K562 (cell line): ENCODE results near the gene LEMD1. TPM values are rescaled to one million over a fixed set of nuclear protein-coding genes. Genes with fewer than 3 reads are reported as not detected.

Source experiments
- CBX3 ChIP-seq, 2 experiments: IDR thresholded peaks; 1 replicate in 1 of 2; 2 replicates in 1 of 2; pipeline ENCODE4 v1.6.1; 2012; ENCODE audit warnings: inconsistent platforms in 2 of 2, low read length in 2 of 2, borderline replicate concordance in 1 of 2, control low read depth in 1 of 2
- EZH2 ChIP-seq: IDR thresholded peaks from 2 replicates; pipeline ENCODE4 v1.6.1; 2012; ENCODE audit warnings: low read depth, mild to moderate bottlenecking, inconsistent platforms, low read length, borderline replicate concordance
- FOXK1 ChIP-seq: sonication (generic); formaldehyde crosslinking; IDR thresholded peaks from 2 replicates; pipeline ENCODE4 v1.8.0; 2022; ENCODE audit warnings: missing genetic modification reagents, mild to moderate bottlenecking, borderline replicate concordance
- GATA2 ChIP-seq: sonication (generic); formaldehyde crosslinking; IDR thresholded peaks from 2 replicates; pipeline ENCODE4 v1.4.0; 2020; ENCODE audit warnings: mild to moderate bottlenecking, missing genetic modification reagents
- GATAD2A ChIP-seq: fragments of 450-650 bp; IDR thresholded peaks from 2 replicates; pipeline ENCODE4 v1.6.1; 2017
- HDAC8 ChIP-seq: fragments of 450-650 bp; IDR thresholded peaks from 2 replicates; pipeline ENCODE4 v1.6.1; 2016; ENCODE audit warnings: mild to moderate bottlenecking, missing genetic modification characterization, moderate library complexity, missing compliant biosample characterization
- KDM4B ChIP-seq, 2 experiments: fragments of 450-650 bp in 1 of 2; sonication (generic) in 1 of 2; IDR thresholded peaks; 2 replicates each; pipeline ENCODE4 v1.6.1; 2016 to 2017; ENCODE audit warnings: borderline replicate concordance in 2 of 2, antibody characterized with exemption in 1 of 2, low read depth in 1 of 2, mild to moderate bottlenecking in 1 of 2
- KLF1 ChIP-seq: fragments of 450-650 bp; IDR thresholded peaks from 2 replicates; pipeline ENCODE4 v1.6.1; 2016; ENCODE audit warnings: missing genetic modification characterization, missing compliant biosample characterization
- LARP7 ChIP-seq: fragments of 450-650 bp; IDR thresholded peaks from 2 replicates; pipeline ENCODE4 v1.6.1; 2016
- LCOR ChIP-seq: sonication (generic); formaldehyde crosslinking; IDR thresholded peaks from 2 replicates; pipeline ENCODE4 v1.8.0; 2022; ENCODE audit warnings: mild to moderate bottlenecking, missing genetic modification reagents
- MAFK ChIP-seq: IDR thresholded peaks from 2 replicates; pipeline ENCODE4 v1.6.1; 2011; ENCODE audit warnings: low read length, improper control_type of control experiment
- NFIX ChIP-seq: fragments of 250-450 bp; sonication (Bioruptor Pico); IDR thresholded peaks from 2 replicates; pipeline ENCODE4 v1.4.0; 2020; ENCODE audit warnings: low read depth, mild to moderate bottlenecking, moderate library complexity
- PTTG1 ChIP-seq: fragments of 450-650 bp; IDR thresholded peaks from 2 replicates; pipeline ENCODE4 v1.6.1; 2016; ENCODE audit warnings: low read depth, mild to moderate bottlenecking, missing genetic modification characterization, missing compliant biosample characterization
- RBBP5 ChIP-seq: fragments of 200-600 bp; sonication (generic); IDR thresholded peaks from 2 replicates; pipeline ENCODE4 v1.6.1; 2012; ENCODE audit warnings: borderline replicate concordance, mild to moderate bottlenecking, low read length, control low read depth, inconsistent platforms; ENCODE audit not compliant: insufficient read depth, poor library complexity, severe bottlenecking
- RBM17 ChIP-seq: fragments of 200-400 bp; formaldehyde crosslinking; IDR thresholded peaks from 2 replicates; pipeline ENCODE4 v1.6.1; 2017; ENCODE audit warnings: low read depth, mild to moderate bottlenecking, low read length, borderline replicate concordance
- RBM25 ChIP-seq: fragments of 200-400 bp; formaldehyde crosslinking; IDR thresholded peaks from 2 replicates; pipeline ENCODE4 v1.6.1; 2018; ENCODE audit warnings: low read length, low read depth, moderate library complexity; ENCODE audit not compliant: severe bottlenecking
- RFX7 ChIP-seq: fragments of 250-450 bp; sonication (Bioruptor Pico); IDR thresholded peaks from 2 replicates; pipeline ENCODE4 v1.5.1; 2021; ENCODE audit warnings: mild to moderate bottlenecking
- SMAD1 ChIP-seq: fragments of 150-350 bp; IDR thresholded peaks from 2 replicates; pipeline ENCODE4 v1.6.1; 2014; ENCODE audit warnings: low read length, low read depth; ENCODE audit not compliant: partially characterized antibody
- SUPT5H ChIP-seq: fragments of 450-650 bp; IDR thresholded peaks from 2 replicates; pipeline ENCODE4 v1.6.1; 2016
- TAF9B ChIP-seq: fragments of 450-650 bp; IDR thresholded peaks from 2 replicates; pipeline ENCODE4 v1.6.1; 2018; ENCODE audit warnings: mild to moderate bottlenecking; ENCODE audit not compliant: partially characterized antibody
- TARDBP ChIP-seq: fragments of 450-650 bp; IDR thresholded peaks from 2 replicates; pipeline ENCODE4 v1.6.1; 2016
- ZNF165 ChIP-seq: fragments of 250-450 bp; sonication (Bioruptor Pico); IDR thresholded peaks from 2 replicates; pipeline ENCODE4 v1.4.0; 2020; ENCODE audit warnings: borderline replicate concordance
- ZNF224 ChIP-seq: sonication (generic); formaldehyde crosslinking; IDR thresholded peaks from 2 replicates; pipeline ENCODE4 v1.8.0; 2022; ENCODE audit warnings: mild to moderate bottlenecking, missing genetic modification reagents
- ZNF41 ChIP-seq: fragments of 250-450 bp; sonication (Bioruptor Pico); conservative IDR thresholded peaks from 2 replicates; pipeline ENCODE4 v1.4.0; 2020; ENCODE audit warnings: mild to moderate bottlenecking
- ZNF561 ChIP-seq: fragments of 450-650 bp; formaldehyde crosslinking; conservative IDR thresholded peaks from 2 replicates; pipeline ENCODE4 v1.4.0; 2020; ENCODE audit warnings: mild to moderate bottlenecking, moderate library complexity
- ZNF778 ChIP-seq: fragments of 450-650 bp; formaldehyde crosslinking; IDR thresholded peaks from 2 replicates; pipeline ENCODE4 v1.4.0; 2020; ENCODE audit warnings: mild to moderate bottlenecking, moderate library complexity
- polyA plus RNA-seq, 8 experiments: library from polyadenylated mRNA; depleted of rRNA in 4 of 8; stranded (reverse) in 5 of 8; unstranded in 3 of 8; fragments of >200 nt; fragmentation: Nextera tagmentation in 2 of 8; fragmentation: Illumina TruSeq in 1 of 8; extraction: Ambion mirVana in 2 of 8; extraction: Trizol in 1 of 8; gene quantifications; 2 replicates each; pipeline versions ENCODE4 v1.2.1 to v1.2.3, GENCODE V29; 2011 to 2014; ENCODE audit warnings: inconsistent platforms in 1 of 8, missing spikeins in 1 of 8
- total RNA-seq, 7 experiments: library from RNA; depleted of rRNA in 6 of 7; stranded (reverse); fragments of >200 nt in 6 of 7; fragmentation: Illumina TruSeq in 2 of 7; extraction: Trizol in 2 of 7; gene quantifications; 2 replicates each; pipeline versions ENCODE4 v1.2.1 to v1.2.3, GENCODE V29; 2011 to 2021; ENCODE audit warnings: low replicate concordance in 1 of 7
- TF ChIP-seq, protein P1 (sequence below): fragments of 250-450 bp; sonication (Bioruptor Pico); IDR thresholded peaks from 2 replicates; pipeline ENCODE4 v1.8.0; 2021; ENCODE audit warnings: borderline replicate concordance, mild to moderate bottlenecking, moderate library complexity; ENCODE audit not compliant: poor library complexity, severe bottlenecking
- TF ChIP-seq, protein P2 (sequence below): fragments of 250-450 bp; sonication (Bioruptor Pico); IDR thresholded peaks from 2 replicates; pipeline ENCODE4 v1.5.0; 2021
- TF ChIP-seq, protein P3 (sequence below): fragments of 450-650 bp; IDR thresholded peaks from 2 replicates; pipeline ENCODE4 v1.6.1; 2016; ENCODE audit warnings: missing biosample characterization, missing genetic modification characterization

The LEMD1 gene
- total and polyA plus RNA-seq, 9 of the 15 experiments (the other 6 are each of a cell fraction or from before 2014, with no cell fraction given) = 0.11 to 2.4 (median 0.57) TPM; not detected in 1

DNA sequence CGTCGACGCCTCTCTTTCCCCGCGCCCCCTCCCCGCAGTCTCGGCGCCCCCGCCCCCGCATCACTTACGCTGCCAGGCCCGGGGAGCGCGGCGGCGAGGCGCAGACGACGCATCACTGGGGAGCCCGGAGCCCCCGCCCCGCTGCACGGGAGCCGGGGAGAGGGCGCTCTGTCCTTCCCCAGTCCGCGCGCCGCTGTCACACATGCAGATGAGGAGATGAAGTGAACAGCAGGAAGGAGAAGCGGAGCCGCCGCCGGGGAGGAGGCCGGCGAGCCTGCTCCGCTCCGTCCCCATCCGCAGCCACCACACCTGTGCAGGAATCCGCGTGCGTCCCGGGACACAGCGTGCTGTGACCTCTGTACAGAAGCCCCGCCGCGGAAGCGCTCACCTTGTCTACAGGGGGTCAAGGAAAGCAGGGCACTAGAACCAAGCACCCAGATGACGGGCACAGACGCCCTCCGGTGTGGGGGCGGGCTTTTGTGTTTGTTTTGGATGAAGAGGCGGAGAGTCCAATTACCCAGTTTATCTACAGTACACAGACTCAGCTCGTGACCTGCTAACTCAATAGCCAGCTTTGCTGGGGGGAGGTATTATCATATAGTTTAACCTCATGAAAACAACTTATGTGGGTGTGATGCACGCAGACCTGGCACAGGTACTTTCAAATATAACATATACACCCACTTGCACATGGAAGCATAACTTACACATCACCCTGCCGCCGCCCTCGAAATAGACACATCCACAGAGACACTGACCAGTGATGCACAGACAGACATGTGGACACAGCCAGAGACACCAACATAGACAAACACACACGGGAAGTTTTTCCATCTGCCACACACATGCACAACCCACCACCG, 77.6 kb downstream of the LEMD1 start (continued):
- TF ChIP-seq RBM17 (no peak), RBM25 (no peak), ZNF561 (no peak), EZH2 (no peak), SUPT5H (no peak), LCOR (CRISPR knock-in tag) (0 out of 2 replicates have a peak, but pooled peaks have one; percentile 39), PTTG1 (tag) (no peak), CBX3 (IDR thresholded peaks at IDR 0.05; ENCODE audit: borderline replicate concordance in 1 of 2, low read length in 2 of 2) (no peak), GATAD2A (no peak), SMAD1 (no peak), ZNF41 (no peak), RFX7 (no peak), LARP7 (no peak), NFIX (CRISPR knock-in tag) (no peak), RBBP5 (no peak), KLF1 (tag) (no peak), FOXK1 (CRISPR knock-in tag) (no peak), HDAC8 (no peak), GATA2 (CRISPR knock-in tag) (no peak), TAF9B (no peak), ZNF778 (no peak), MAFK (no peak), ZNF224 (CRISPR knock-in tag) (no peak), KDM4B (IDR thresholded peaks at IDR 0.05; ENCODE audit: borderline replicate concordance in 2 of 2, low read depth in 1 of 2) (no peak), TARDBP (no peak), ZNF165 (CRISPR knock-in tag) (no peak)
- TF ChIP-seq, protein P1, sequence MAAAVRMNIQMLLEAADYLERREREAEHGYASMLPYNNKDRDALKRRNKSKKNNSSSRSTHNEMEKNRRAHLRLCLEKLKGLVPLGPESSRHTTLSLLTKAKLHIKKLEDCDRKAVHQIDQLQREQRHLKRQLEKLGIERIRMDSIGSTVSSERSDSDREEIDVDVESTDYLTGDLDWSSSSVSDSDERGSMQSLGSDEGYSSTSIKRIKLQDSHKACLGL = no peak
- TF ChIP-seq, protein P2, sequence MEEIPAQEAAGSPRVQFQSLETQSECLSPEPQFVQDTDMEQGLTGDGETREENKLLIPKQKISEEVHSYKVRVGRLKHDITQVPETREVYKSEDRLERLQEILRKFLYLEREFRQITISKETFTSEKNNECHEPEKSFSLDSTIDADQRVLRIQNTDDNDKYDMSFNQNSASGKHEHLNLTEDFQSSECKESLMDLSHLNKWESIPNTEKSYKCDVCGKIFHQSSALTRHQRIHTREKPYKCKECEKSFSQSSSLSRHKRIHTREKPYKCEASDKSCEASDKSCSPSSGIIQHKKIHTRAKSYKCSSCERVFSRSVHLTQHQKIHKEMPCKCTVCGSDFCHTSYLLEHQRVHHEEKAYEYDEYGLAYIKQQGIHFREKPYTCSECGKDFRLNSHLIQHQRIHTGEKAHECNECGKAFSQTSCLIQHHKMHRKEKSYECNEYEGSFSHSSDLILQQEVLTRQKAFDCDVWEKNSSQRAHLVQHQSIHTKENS (CRISPR knock-in tag) = no peak
- TF ChIP-seq, protein P3, sequence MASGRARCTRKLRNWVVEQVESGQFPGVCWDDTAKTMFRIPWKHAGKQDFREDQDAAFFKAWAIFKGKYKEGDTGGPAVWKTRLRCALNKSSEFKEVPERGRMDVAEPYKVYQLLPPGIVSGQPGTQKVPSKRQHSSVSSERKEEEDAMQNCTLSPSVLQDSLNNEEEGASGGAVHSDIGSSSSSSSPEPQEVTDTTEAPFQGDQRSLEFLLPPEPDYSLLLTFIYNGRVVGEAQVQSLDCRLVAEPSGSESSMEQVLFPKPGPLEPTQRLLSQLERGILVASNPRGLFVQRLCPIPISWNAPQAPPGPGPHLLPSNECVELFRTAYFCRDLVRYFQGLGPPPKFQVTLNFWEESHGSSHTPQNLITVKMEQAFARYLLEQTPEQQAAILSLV = no peak
